HFF-Myc (cell line): ENCODE data around the gene GALNT2.

Source experiments
- DNase-seq: peaks from one replicate; pipeline ENCODE4 v3.0.0-alpha.2; 2011; ENCODE audit warnings: low read depth; ENCODE audit errors: extremely low read depth
- H3K4me3 ChIP-seq: replicated peaks from 2 replicates; pipeline ENCODE4 v1.5.1; 2011; ENCODE audit warnings: low read depth, mild to moderate bottlenecking, control low read depth, low read length
- TF ChIP-seq, protein P1 (sequence below): IDR thresholded peaks from 2 replicates; pipeline ENCODE4 v1.5.1; 2012; ENCODE audit warnings: mild to moderate bottlenecking, low read depth, low read length, control low read depth; ENCODE audit errors: missing control alignments

GALNT2 gene

GRCh38 chr1:230109066-230109465, 42.0 kb downstream of the GALNT2 start:
- TF ChIP-seq, protein P1, sequence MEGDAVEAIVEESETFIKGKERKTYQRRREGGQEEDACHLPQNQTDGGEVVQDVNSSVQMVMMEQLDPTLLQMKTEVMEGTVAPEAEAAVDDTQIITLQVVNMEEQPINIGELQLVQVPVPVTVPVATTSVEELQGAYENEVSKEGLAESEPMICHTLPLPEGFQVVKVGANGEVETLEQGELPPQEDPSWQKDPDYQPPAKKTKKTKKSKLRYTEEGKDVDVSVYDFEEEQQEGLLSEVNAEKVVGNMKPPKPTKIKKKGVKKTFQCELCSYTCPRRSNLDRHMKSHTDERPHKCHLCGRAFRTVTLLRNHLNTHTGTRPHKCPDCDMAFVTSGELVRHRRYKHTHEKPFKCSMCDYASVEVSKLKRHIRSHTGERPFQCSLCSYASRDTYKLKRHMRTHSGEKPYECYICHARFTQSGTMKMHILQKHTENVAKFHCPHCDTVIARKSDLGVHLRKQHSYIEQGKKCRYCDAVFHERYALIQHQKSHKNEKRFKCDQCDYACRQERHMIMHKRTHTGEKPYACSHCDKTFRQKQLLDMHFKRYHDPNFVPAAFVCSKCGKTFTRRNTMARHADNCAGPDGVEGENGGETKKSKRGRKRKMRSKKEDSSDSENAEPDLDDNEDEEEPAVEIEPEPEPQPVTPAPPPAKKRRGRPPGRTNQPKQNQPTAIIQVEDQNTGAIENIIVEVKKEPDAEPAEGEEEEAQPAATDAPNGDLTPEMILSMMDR = no peak
- DNase-seq = no peak
- H3K4me3 ChIP-seq = no peak overlapping the region

GRCh38 chr1:230109895-230110667, 43.0 kb downstream of the GALNT2 start:
- TF ChIP-seq, protein P1 = no peak
- no peak overlapping the region for H3K4me3 ChIP-seq
- DNase-seq = no peak

DNA sequence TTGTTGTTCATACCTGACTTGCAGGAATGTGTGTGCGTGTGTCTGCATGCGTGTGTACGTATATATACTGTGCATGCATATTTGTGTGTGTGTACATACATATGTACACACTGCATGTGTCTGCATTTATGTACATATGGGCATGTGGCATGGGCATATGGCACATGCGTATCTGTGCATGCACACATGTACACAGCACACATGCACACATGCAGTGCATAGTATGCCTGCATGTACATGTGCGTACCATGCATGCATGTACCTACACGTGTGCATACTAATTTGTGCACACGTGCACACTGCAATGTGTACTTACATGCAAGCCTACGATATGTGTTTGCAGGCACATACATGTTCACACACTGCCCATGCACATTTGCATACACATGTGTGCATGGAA, 43.9 kb downstream of the GALNT2 start:
- TF ChIP-seq, protein P1 = no peak
- DNase-seq = no peak
- no peak overlapping the region for H3K4me3 ChIP-seq

- TF ChIP-seq, protein P1 = no peak
- H3K4me3 ChIP-seq = no peak overlapping the region
- no peak for DNase-seq
These were observed 45.2 kb downstream of the GALNT2 start for GRCh38 chr1:230112131-230112701.

GRCh38 chr1:230112782-230113181, 45.7 kb downstream of the GALNT2 start:
- no peak overlapping the region for H3K4me3 ChIP-seq
- DNase-seq = no peak
- TF ChIP-seq, protein P1 = no peak

GRCh38 chr1:230113235-230113592, 46.2 kb downstream of the GALNT2 start:
- TF ChIP-seq, protein P1 = no peak
- DNase-seq = no peak
- no peak overlapping the region; the same call in 1 of the 2 replicates for H3K4me3 ChIP-seq
